SKM-1 (cell line): ENCODE measurements around the gene SUPT3H.

Experiments used
- DNase-seq: peaks from one replicate; lab custom pipeline; 2025; ENCODE audit not compliant: unreplicated experiment; lab: John Stamatoyannopoulos, UW

Gene SUPT3H

DNA sequence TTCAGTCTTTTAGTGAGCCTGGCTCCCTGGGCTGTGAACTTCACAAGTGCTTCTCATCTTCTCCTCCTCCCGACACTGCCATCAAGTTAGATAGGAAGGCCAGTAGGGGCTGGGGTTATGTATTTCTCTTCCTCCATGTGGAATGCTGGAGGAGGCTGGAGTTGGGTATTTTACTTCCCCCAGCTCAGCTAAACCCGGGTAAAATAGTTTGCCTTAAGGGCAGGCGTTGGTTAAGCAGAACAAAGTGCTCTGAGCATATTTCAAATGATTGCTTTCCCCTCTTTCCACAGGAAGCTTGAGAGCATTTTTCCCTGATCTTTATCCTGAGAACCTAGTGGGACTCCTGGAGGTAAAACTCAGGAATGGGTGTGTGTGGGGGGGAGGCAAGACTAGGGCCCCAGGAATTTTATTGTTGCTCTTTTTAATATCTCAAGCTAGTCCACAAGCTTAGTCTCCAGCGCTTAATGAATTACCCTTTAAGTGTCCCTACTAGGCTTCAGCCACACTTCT, 16.9 kb upstream of the SUPT3H start:
- no peak for DNase-seq

DNA sequence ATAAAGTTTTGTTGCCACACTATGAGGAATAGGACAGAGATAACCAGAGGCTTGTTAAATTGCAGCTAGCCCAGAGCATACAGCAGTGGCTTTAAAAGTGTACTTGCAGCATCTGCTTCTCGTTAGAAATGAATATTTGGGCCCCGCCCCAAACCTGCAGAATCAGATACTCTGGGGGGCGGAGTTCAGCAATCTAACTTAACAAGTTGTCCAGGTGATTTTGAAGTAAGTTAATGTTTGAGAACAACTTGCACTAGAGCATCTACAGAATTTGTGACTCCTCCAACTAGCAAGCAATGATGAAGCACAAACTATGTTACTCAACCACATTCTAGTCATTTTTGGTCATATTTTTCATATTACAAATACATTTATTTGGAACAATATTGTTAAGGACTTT, 10.6 kb upstream of the SUPT3H start:
- DNase-seq: no peak

DNA sequence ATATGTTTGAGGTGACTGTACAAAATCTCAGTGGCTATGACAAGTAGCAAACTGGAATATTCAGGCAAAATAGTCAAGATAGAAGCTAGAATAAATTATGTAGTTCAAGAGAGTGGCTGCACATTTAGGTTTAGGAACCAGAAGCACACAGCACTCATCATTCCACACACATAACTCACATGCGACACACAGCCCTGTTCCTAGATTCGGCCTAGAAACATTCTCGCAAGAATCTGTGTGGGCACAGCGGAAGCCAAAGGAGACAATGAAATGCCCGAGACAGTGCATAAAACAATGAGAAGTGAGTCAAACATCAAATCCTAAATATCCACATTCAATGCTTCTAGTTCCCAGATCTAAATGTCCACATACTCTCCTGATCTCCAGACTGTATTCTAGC, 9.5 kb upstream of the SUPT3H start:
- no peak for DNase-seq

DNA sequence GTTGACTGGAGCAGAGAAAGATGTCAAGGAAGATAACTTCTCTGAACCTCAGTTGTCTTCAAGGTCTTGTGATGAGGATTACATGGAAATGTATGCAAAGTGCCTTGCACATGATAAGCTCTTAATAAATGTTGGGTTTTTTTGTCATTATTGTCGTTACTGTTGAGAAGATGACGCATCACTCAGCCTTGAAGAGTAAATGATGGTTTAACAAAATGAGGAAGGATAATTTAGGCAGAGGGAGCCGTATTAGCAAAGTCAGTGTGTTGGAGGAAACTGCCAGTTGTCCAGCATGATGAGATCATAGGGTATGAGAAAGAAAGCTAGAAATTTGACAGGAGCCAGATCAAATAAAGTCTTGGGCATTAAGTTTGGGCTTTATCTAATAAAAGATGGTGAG, 8.8 kb upstream of the SUPT3H start:
- DNase-seq: no peak

DNA sequence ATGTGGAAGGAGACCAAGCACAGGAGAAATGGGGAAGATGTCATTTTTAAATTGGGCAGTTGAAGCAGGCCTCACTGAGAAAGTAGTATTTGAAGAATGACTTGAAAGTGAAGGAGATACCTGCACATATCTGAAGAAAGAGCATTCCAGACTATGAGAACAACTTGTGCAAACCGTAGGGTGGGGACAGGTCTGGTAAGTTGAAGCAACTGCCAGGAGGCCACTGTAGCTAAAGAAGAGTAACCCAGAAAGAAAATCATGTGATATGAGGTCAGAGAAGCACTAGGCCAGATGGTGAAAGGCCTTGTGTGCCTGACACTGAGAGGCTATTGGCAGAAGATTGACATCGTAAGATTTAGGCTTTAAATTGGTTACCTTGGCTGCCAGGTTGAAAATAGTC, 4.7 kb upstream of the SUPT3H start:
- no peak for DNase-seq

DNA sequence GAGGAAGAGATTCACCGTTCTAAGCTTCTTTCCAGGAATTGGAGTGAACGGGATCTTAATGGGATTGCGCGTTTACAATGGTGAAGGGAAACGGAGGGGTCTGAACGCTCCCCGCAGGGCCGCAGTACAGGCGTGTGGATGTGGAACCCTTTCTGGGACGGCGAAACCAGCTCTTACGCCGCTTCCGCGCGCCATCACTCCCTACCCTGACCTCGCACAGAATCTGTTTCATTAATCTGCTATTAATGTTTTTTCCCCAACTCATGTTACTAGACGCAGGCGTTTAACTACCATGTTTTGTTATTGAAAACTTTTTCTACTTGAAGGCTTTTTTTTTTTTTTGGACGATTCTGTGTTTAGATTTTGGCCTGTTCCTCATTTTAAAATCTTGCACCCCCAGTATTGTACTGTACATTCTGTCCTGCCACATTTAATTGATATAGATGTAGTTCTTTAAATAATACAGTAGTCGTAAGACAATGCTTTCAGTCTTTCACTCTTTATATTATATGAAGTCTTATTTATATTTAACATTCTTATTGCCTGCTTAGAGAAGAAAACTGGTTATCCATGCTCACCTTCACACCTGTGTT, 696 bp upstream of the SUPT3H start:
- no peak for DNase-seq

DNA sequence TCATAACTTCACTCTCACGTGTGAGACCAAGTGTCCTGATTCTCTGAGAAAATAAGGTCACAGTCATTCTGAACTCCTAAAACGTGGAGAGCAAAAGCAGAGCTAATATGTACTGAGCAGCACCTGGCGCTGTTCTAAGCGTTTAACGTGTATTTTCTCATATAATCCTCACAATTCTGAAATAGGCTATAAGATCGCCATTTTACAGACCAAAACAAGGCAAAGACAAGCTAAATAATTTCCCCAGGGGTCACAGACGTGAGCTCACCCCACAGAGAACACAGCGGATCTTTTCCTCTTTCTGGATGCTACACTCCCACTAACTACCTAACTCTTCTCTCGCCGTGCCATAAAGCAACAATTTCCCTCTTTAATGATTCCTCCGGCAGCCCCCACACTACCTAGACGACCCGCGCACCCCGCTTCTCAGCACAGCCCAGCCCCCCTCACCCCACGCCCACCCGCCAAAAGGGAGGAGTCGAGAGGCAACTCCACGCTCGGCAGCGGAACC, 636 bp downstream of the SUPT3H start:
- no peak for DNase-seq

DNA sequence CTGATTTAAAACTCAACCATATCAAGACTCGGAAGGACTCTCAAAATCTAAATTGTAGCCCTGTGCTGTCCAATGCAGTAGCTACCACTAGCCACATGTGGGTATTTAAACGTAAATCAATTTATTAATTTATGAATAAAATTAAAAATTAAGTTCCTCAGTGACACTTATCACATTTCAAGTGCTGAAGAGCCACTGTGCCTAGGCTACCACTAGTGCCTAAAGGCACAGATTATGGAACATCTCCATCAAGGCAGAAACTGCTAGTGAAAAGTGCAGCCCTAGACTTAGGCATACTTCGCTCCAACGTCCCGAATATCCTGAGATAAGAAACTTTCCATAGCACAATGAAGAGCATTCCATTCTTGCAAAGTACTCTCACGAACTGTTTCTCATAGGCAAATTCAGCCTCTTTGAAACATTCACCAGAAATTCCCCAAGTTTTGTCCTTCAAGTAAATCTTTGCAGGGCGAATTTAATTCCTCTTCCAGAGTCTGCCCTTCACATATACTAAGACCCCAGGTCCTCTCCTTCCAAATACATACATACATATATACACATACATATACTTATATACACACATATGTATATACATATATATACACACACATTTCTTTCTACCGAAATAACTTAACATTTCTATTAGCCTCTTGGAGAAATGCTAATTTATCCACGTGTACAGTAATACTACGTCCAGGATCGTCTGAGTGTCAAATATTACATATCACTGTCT, 1.3 kb downstream of the SUPT3H start:
- no peak for DNase-seq

DNA sequence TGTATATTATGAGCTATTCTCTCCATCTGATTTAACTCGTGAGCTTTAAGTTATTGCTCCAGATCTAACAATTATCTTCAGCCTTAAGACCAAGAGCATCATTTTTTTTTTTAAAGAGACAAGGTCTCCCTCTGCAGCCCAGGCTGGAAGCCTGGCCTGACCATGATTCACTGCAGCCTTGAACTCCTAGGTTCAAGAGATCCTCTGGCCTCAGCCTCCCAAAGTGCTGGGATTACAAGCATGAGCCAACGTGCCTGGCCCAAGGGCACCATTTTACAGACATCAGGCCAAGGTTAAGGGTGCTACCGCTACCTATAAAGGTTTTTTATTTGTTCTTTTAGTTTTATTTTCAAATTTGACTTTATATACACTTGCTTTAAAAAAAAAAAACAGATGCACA, 2.3 kb downstream of the SUPT3H start:
- no peak for DNase-seq

DNA sequence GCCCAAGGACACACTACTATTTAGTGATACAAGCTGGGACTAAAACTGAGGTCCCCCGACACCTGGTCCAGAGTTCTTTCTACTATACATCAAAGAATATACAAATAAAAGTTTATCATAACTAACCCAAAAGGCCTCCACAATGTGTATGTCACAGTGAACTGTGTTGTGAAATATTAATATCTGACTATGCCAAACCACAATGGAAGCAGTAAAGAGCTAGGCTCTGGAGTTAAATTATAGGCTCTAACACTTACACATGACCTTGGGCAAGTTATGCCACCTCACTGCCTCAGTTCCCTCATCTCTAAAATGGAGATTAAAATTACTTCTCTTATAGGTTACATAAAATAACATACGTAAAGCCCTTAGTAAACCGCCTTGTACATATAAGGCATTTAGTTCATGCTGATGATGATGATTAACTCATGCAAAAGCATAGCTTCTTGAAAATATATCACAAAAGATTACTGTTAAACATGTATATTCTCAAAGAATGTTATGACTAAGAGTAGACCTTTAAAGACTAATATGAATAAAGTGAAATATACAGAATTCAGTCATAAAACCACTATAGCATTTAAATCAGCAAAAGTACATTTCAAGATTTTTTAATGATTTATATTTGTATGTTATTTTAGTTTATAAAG, 5.7 kb downstream of the SUPT3H start:
- no peak for DNase-seq

DNA sequence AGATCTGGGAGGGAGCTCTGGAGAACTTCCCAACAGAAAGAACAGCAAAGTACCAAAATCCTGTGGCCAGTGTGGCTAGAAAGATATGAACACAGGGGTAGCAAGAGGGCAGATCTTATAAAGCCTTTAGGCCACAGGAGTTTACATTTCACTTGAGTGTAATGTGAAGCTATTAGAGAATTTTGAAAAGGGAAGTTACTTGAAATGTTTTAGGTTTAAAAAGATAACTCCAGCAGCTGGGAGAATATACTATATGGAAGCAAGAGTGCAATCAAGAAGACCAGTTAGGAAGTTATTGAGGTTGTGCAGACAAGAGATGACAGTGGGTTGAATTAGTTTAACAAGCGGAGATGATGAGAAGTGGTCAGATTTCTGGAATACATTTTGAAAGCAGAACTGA, 7.9 kb downstream of the SUPT3H start:
- no peak for DNase-seq

DNA sequence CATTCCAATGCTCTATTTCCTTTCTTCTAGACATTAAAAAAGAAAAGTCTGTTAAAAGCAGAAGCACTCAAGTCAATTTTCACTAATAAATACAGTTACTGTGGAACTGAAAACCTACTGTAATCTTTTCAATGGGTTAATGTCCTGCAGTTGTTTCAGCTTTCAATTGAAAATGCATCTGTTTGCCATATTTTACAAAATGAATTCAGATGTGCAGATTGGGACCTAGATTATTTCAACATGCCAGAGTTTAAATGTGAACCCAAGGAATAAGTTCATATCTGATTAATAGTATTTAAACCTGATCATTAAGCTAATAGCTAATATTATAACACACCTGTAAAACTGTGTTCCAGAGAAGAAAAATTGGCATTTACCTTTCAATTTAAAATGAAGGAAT, 9.7 kb downstream of the SUPT3H start:
- no peak for DNase-seq

DNA sequence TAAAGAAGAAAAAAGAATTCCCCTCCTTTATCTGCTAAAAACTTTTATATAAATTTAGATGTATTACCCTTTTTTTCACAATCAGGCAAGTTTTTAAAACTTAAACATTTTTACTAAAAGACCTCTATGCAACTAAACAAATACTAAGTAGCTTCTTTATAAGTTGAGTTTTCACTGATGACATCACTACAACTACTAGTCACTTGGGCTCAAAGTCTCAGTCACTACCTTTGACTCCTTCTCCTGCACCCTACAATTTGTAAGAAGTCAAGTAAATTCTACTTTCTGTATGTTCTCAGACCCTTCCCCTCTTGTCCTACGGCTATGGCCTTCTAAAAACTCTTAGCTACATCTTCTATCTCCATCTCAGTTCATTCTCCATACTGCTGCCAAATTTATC, 11.2 kb downstream of the SUPT3H start:
- DNase-seq: no peak

DNA sequence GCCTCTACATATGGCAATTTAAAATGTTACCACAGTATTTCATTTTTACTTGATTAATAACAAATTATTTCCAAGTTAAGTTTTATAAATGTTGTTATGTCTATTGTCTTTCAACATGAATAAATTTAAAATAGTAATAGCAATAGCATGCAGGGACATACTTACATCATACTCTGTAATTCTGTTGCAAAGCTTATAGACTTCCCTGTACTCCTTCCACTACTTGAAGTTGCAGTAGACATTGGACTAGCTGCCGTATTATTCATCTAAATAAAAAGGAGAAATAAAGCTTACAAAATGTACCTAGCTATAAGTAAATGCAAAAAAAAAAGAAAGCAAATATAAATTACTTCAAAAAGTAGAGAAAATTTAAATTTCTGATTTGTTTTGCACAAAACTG, 12.7 kb downstream of the SUPT3H start:
- no peak for DNase-seq

DNA sequence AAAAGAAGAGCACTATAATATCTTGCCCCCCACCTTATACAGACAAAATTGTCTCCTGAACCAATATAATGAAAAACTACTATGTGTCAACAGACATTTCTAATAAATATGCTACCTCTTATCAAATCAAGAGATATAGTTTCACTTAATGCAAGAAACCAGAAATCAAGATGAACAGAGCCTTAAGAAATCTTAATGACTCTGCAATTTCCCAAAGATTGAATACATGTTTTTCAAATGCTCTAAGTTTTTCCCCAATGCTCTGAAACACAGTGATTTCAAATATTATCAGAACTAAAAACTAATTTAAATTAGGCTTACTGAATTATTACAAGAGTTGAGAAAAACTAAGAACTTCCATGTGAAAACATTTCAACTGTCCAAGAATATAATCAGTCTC, 13.3 kb downstream of the SUPT3H start:
- no peak for DNase-seq

DNA sequence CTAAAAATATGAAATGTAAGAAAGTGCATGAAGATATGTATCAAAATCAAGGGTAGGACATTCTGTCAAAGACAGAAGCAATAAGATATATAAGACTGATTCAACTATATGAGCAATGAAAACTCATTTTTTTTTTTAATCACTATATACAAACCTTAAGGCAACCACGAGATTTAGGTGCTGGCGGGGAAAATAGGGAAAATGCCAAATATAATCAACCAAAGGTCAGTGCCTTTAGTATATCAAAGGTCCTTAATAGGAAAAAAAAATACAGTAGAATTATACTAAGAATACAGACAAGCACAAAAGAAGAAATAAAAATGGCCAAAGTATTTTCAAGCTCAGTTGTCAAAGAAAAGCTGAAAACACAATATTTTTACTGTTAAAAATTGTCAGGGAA, 24.1 kb downstream of the SUPT3H start:
- DNase-seq: no peak

DNA sequence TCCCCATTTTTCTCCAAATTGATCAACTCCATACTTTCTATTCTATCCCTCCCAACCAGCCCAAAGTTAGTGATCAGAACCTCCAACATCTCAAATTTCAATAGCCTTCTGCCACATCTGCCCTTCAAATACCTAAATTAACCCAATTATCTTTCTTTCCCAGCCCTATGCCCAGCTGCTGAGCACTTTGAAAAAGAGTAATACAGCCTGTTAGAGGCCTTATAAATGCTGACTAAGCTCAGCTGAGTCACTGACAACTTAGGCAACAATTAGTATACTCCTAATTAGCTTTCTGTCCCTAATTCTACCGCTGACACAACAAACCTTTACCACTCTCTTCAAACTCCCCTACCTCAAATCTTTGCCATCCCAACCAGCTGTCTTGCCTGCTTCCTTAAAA, 26.1 kb downstream of the SUPT3H start:
- DNase-seq: no peak

DNA sequence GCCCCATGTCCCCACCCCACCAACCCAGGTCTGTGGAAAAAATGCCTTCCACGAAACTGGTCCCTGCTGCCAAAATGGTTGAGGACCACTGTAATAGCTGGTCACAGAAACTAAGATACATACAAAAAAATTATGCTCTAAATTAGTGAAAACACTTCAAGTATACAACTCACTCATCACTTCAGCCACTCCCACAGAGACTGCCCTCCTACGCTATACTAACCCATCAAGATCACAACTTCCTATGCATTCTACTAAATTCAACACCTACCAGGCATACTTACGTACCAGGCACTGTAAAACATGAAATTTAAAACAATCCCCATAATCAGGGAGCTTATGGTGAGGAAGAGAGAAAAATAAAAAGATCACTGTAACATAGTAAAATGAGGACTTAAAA, 26.7 kb downstream of the SUPT3H start:
- DNase-seq: no peak

DNA sequence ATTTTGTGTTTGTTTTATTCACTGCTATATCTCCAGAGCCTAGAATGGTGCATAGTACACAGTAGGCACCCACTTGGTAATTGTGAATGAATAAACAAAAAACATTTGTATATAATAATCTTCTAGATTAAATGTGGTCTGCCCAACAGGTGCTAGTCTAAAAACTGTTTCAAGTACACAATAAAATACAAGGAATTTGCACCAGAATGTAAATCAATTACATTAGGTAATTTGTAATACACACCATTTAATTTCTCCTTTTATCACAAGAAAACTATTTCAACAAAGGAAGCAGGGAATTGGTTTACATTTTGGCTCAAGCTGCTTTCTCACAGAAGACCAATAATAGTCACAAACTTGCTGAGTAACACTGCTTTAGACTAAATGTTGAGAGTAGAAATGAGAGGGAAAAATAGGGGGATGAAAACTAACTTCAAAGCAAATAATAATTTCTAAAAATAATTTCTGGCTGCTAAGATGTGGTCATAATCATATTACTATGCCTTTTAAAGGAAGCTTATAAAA, 27.5 kb downstream of the SUPT3H start:
- DNase-seq: no peak

DNA sequence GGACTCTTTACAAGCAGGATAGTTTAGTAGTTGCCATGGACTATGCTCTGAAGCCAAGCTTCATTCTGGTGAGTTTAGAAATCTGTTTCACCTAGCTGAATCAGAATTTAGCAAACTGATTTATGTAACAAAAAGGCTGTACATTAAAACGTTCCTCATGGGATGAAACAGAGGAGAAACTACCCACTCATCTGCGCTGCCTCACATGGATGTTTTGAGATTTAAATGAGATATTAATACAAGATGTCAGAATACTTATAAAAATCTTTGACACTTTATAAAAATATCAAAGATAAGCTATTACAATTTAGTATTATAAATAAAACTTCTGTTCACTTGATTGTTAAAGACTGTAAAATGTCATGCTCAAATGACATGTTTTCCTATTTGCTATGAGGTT, 32.8 kb downstream of the SUPT3H start:
- DNase-seq: no peak

DNA sequence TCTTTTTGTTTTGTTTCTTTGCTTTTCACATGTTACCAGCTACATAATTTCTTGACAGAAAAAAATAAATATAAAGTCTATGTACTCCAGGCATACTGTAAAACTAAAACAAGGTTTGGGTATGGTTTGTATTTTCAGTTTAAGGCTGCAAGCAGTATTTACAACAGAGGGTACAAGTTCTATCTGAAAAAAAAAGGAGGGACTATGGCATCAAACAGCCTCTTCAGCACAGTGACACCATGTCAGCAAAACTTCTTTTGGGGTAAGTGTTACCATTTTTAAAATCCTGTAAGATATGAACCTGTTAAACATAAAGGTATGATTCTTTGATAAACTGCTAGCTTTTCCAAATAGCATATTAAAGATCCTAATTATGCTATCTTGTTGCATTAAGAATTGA, 49.2 kb downstream of the SUPT3H start:
- DNase-seq: no peak

DNA sequence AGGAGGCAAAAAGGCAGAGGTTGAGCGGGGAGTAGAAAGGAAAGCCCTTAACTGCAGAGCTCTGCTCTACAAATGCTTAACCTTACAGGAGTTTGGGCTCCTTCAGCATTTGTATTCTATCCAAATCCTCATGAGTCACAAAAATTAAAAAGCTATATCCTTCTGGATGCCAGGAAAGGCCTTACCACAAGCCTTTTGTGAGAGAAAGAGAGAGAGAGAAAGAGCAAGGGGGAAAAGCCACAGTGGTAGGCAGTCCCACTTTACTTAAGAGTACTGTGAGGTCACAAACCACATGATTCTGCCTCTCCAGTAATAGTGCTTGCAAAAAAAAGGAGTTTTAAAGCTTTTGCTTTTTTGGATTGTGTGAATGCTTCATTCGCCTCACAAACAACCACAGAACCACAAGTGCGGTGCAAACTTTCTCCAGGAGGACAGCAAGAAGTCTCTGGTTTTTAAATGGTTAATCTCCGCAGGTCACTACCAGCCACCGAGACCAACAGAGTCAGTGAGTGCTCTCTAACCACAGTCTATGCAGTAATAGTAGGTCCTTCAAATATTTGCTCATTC, 49.7 kb downstream of the SUPT3H start, which contains the start of gene RUNX2:
RUNX2 (plus strand) TSS at position 375 of the 567 bp plus-strand sequence. CDS start 397 bp downstream, outside the sequence.
- no peak for DNase-seq
